Measurements from ENCODE around the gene OR8K1. TPM values are rescaled to one million over a fixed set of nuclear protein-coding genes. Genes with fewer than 3 reads are reported as not detected.

The OR8K1 gene
- total and polyA plus RNA-seq, 10 of the 15 experiments (the other 5 are each of a cell fraction or from before 2014, with no cell fraction given): not detected

DNA sequence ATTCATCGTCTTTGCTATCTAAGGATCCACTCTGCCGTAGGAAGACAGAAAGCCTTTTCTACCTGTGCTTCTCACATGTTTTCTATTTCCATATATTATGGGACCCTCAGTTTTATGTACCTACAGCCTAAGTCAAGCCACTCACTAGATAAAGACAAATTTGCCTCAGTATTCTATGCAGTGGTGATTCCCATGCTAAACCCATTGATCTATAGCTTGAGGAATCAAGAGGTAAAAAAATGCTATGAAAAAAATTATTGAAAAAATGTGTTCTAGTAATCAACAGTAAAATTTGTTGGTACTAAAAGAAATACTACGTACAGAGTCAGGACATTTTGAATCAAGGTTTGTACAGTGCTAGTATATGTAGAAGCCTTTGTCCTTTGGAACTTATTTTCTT is 48.5 kb downstream of the OR8K1 start:
- in situ Hi-C loops (cut with MboI): no loop called here
- no peaks in the 10 kb centered on the region for H3K9me3 ChIP-seq (replicated peaks; ENCODE audit: control insufficient read depth, insufficient read depth, low read length)
- no peak overlapping the region for H2AFZ ChIP-seq (ENCODE audit: control insufficient read depth, low read depth, low read length)
- H3K9ac ChIP-seq (ENCODE audit: control insufficient read depth, insufficient read depth, low read length): no peak overlapping the region
- no peaks in the 10 kb centered on the region for H3K36me3 ChIP-seq (ENCODE audit: control insufficient read depth in 2 of 2, insufficient read depth in 2 of 2, low read length in 1 of 2)
- no peak for FAIRE-seq
- H3K27me3 ChIP-seq (replicated peaks in 1 of 2; ENCODE audit: control insufficient read depth in 2 of 2, insufficient read depth in 2 of 2, low read length in 1 of 2): no peaks in the 10 kb centered on the region
- no peak overlapping the region for H3K4me3 ChIP-seq
- ChIA-PET POLR2A (no interaction called here), CTCF (no interaction called here), SMC1A (ENCODE audit: uncharacterized antibody, unreplicated experiment) (no interaction called here), RAD21 (ENCODE audit: unreplicated experiment) (no interaction called here)
- intact Hi-C loops (cut with micrococcal nuclease; ENCODE audit: unreplicated experiment): no loop called here
- 55% methylated on average over 3 of the region's 3 CpGs for WGBS (ENCODE audit: insufficient coverage, insufficient replicate concordance, low lambda C conversion rate, missing lambda C conversion rate)
- no peak for ATAC-seq
- H4K20me1 ChIP-seq (ENCODE audit: control insufficient read depth, insufficient read depth): no peaks in the 10 kb centered on the region
- DNase-seq (ENCODE audit: low read depth, low spot score): no peak
- H3K79me2 ChIP-seq (ENCODE audit: control insufficient read depth, insufficient read depth, low read length): no peaks in the 10 kb centered on the region
- H3K4me1 ChIP-seq (ENCODE audit: control insufficient read depth, insufficient read depth, low read length): no peaks in the 10 kb centered on the region
- no TSS peak for BruUV-seq (replicated peaks)
- H3K27ac ChIP-seq (ENCODE audit: control insufficient read depth, insufficient read depth): no peak overlapping the region
- no peak overlapping the region for H3K4me2 ChIP-seq (ENCODE audit: control insufficient read depth, insufficient read depth)
- TF ChIP-seq, protein P1, sequence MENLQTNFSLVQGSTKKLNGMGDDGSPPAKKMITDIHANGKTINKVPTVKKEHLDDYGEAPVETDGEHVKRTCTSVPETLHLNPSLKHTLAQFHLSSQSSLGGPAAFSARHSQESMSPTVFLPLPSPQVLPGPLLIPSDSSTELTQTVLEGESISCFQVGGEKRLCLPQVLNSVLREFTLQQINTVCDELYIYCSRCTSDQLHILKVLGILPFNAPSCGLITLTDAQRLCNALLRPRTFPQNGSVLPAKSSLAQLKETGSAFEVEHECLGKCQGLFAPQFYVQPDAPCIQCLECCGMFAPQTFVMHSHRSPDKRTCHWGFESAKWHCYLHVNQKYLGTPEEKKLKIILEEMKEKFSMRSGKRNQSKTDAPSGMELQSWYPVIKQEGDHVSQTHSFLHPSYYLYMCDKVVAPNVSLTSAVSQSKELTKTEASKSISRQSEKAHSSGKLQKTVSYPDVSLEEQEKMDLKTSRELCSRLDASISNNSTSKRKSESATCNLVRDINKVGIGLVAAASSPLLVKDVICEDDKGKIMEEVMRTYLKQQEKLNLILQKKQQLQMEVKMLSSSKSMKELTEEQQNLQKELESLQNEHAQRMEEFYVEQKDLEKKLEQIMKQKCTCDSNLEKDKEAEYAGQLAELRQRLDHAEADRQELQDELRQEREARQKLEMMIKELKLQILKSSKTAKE (IDR thresholded peaks at IDR 0.05; ENCODE audit: low read depth, poor library complexity, severe bottlenecking): no peak
- no peak for TF ChIP-seq IRF4 (IDR thresholded peaks at IDR 0.05; ENCODE audit: low read depth, low read length)
- TF ChIP-seq POLR2AphosphoS2 (IDR thresholded peaks at IDR 0.05; ENCODE audit: low read depth, low read length): no peak
- TF ChIP-seq MTA3 (IDR thresholded peaks at IDR 0.05; ENCODE audit: borderline replicate concordance, low read length): no peak
- no peak for TF ChIP-seq SMC3 (IDR thresholded peaks at IDR 0.05; ENCODE audit: borderline replicate concordance, low read length)

DNA sequence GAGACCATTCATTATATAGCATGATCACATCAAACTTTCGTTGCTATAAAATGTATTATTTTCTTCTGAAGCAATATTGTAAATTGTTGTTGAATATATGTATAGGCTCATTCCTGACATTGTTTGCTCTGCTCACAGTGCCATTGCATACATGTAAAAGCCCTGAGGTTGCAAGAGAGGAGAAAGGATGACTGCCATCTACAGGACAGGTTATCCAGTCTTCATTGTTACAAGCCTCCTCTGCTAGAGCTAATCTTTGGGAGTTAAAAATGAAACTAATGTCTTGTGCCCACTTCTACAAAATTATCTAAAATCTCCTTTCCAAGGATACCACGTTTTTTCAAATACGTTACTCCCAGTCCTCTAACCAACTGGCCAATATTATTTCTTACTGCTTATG is 50.2 kb downstream of the OR8K1 start:
- Histone ChIP-seq H3K4me3 (no peak overlapping the region), H3K36me3 (ENCODE audit: control insufficient read depth in 2 of 2, insufficient read depth in 2 of 2, low read length in 1 of 2) (no peaks in the 10 kb centered on the region), H3K27me3 (replicated peaks in 1 of 2; ENCODE audit: control insufficient read depth in 2 of 2, insufficient read depth in 2 of 2, low read length in 1 of 2) (no peaks in the 10 kb centered on the region), H3K4me1 (ENCODE audit: control insufficient read depth, insufficient read depth, low read length) (no peaks in the 10 kb centered on the region), H3K27ac (ENCODE audit: control insufficient read depth, insufficient read depth) (no peak overlapping the region), H3K9ac (ENCODE audit: control insufficient read depth, insufficient read depth, low read length) (no peak overlapping the region), H3K79me2 (ENCODE audit: control insufficient read depth, insufficient read depth, low read length) (no peaks in the 10 kb centered on the region), H4K20me1 (ENCODE audit: control insufficient read depth, insufficient read depth) (no peaks in the 10 kb centered on the region), H3K4me2 (ENCODE audit: control insufficient read depth, insufficient read depth) (no peak overlapping the region), H2AFZ (ENCODE audit: control insufficient read depth, low read depth, low read length) (no peak overlapping the region), H3K9me3 (replicated peaks; ENCODE audit: control insufficient read depth, insufficient read depth, low read length) (no peaks in the 10 kb centered on the region)
- FAIRE-seq (no peak), ATAC-seq (no peak), DNase-seq (ENCODE audit: low read depth, low spot score) (no peak)
- RAD21 ChIA-PET (ENCODE audit: unreplicated experiment): no interaction called here
- CTCF ChIA-PET: no interaction called here
- intact Hi-C loops (cut with micrococcal nuclease; ENCODE audit: unreplicated experiment): no loop called here
- SMC1A ChIA-PET (ENCODE audit: uncharacterized antibody, unreplicated experiment): no interaction called here
- WGBS (ENCODE audit: insufficient coverage, insufficient replicate concordance, low lambda C conversion rate, missing lambda C conversion rate): 8% methylated on average over 3 of the region's 3 CpGs
- in situ Hi-C loops (cut with MboI): no loop called here
- no TSS peak for BruUV-seq (replicated peaks)
- POLR2A ChIA-PET: no interaction called here
- TF ChIP-seq TCF12 (IDR thresholded peaks at IDR 0.05; ENCODE audit: low read depth, low read length) (no peak), BACH1 (IDR thresholded peaks at IDR 0.05; ENCODE audit: borderline replicate concordance) (no peak), BMI1 (IDR thresholded peaks at IDR 0.05; ENCODE audit: borderline replicate concordance) (no peak), GATAD2B (conservative IDR thresholded peaks at IDR 0.05; ENCODE audit: low read depth) (no peak), RBBP5 (conservative IDR thresholded peaks at IDR 0.05) (no peak), CBFB (IDR thresholded peaks at IDR 0.05; ENCODE audit: low read depth) (no peak), NFXL1 (IDR thresholded peaks at IDR 0.05; ENCODE audit: borderline replicate concordance) (no peak), BCL11A (IDR thresholded peaks at IDR 0.05; ENCODE audit: low read depth, low read length) (no peak), RCOR1 (conservative IDR thresholded peaks at IDR 0.05; ENCODE audit: low read depth, low read length) (no peak), NR2C1 (IDR thresholded peaks at IDR 0.05) (no peak), SMC3 (IDR thresholded peaks at IDR 0.05; ENCODE audit: borderline replicate concordance, low read length) (no peak), POU2F2 (IDR thresholded peaks at IDR 0.05; ENCODE audit: borderline replicate concordance, low read depth, low read length) (no peak), SUZ12 (IDR thresholded peaks at IDR 0.05; ENCODE audit: unreplicated experiment) (no peak), ZZZ3 (IDR thresholded peaks at IDR 0.05; ENCODE audit: control insufficient read depth, insufficient read length, low read depth) (no peak), SREBF2 (IDR thresholded peaks at IDR 0.05; ENCODE audit: low read length) (no peak)
